ENCODE results near the gene NSMCE4A.

NSMCE4A gene

GRCh38 chr10:122007415-122007814 lies 32.4 kb upstream of the NSMCE4A start (continued):
- TF ChIP-seq, protein P1, sequence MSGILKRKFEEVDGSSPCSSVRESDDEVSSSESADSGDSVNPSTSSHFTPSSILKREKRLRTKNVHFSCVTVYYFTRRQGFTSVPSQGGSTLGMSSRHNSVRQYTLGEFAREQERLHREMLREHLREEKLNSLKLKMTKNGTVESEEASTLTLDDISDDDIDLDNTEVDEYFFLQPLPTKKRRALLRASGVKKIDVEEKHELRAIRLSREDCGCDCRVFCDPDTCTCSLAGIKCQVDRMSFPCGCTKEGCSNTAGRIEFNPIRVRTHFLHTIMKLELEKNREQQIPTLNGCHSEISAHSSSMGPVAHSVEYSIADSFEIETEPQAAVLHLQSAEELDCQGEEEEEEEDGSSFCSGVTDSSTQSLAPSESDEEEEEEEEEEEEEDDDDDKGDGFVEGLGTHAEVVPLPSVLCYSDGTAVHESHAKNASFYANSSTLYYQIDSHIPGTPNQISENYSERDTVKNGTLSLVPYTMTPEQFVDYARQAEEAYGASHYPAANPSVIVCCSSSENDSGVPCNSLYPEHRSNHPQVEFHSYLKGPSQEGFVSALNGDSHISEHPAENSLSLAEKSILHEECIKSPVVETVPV (CRISPR knock-in tag; IDR thresholded peaks at IDR 0.05), result no peak
- TF ChIP-seq ZFP3 (CRISPR knock-in tag; IDR thresholded peaks at IDR 0.05) (no peak), ZNF565 (CRISPR knock-in tag; conservative IDR thresholded peaks at IDR 0.05; ENCODE audit: low read depth) (no peak)

DNA sequence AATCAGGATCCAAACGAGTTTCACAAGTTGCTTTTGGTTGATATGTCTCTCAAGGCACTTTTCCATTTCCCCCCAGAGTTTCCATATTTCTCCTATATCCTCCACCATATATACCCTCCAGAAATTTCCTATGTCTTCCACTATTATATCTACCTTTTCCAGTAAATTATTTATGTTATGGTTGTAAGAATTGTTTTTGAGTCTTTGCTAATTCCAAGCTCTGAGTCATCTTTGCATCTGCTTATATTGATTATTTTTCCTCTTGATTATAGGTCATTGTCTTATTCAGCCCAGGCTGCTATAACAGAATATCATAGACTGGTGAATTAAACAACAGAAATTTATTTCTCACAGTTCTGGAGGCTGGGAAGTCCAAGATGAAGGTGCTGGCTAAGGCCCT lies 26.7 kb upstream of the NSMCE4A start:
- ATAC-seq, result no peak
- TF ChIP-seq OSR1 (CRISPR knock-in tag; IDR thresholded peaks at IDR 0.05) (no peak), ISL1 (CRISPR knock-in tag; IDR thresholded peaks at IDR 0.05) (no peak), TOX (CRISPR knock-in tag; IDR thresholded peaks at IDR 0.05; ENCODE audit: borderline replicate concordance) (no peak), ZNF8 (CRISPR knock-in tag; IDR thresholded peaks at IDR 0.05) (no peak), ZFP30 (CRISPR knock-in tag; IDR thresholded peaks at IDR 0.05) (no peak), ZFP3 (CRISPR knock-in tag; IDR thresholded peaks at IDR 0.05) (no peak)
- TF ChIP-seq, protein P2, sequence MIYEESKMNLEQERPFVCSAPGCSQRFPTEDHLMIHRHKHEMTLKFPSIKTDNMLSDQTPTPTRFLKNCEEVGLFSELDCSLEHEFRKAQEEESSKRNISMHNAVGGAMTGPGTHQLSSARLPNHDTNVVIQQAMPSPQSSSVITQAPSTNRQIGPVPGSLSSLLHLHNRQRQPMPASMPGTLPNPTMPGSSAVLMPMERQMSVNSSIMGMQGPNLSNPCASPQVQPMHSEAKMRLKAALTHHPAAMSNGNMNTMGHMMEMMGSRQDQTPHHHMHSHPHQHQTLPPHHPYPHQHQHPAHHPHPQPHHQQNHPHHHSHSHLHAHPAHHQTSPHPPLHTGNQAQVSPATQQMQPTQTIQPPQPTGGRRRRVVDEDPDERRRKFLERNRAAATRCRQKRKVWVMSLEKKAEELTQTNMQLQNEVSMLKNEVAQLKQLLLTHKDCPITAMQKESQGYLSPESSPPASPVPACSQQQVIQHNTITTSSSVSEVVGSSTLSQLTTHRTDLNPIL (CRISPR knock-in tag; IDR thresholded peaks at IDR 0.05; ENCODE audit: low read depth), result no peak
- TF ChIP-seq, protein P1 (CRISPR knock-in tag; IDR thresholded peaks at IDR 0.05), result no peak
- TF ChIP-seq, protein P3, sequence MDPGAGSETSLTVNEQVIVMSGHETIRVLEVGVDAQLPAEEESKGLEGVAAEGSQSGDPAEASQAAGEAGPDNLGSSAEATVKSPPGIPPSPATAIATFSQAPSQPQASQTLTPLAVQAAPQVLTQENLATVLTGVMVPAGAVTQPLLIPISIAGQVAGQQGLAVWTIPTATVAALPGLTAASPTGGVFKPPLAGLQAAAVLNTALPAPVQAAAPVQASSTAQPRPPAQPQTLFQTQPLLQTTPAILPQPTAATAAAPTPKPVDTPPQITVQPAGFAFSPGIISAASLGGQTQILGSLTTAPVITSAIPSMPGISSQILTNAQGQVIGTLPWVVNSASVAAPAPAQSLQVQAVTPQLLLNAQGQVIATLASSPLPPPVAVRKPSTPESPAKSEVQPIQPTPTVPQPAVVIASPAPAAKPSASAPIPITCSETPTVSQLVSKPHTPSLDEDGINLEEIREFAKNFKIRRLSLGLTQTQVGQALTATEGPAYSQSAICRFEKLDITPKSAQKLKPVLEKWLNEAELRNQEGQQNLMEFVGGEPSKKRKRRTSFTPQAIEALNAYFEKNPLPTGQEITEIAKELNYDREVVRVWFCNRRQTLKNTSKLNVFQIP (CRISPR knock-in tag; IDR thresholded peaks at IDR 0.05; ENCODE audit: borderline replicate concordance, low read depth), result no peak

DNA sequence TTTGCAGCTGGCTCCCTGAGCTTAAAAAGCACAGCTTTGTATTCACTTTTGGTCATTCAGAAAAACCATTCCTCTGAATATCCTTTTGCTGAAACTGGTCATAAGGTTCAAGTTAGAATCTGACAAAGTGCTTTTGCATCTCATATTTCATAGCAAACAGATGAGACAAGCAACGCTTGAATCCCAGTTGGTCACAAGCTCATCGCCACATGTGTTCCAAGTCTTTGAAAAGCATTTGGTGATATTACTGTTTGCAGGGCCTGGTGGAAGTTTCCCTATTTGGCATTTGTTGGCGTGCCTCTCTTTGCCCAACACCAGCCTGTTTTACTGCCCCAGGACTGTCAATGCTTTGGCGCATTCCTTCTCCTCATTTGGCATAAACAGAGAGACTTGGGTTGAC lies 24.3 kb upstream of the NSMCE4A start:
- no peak for ATAC-seq

GRCh38 chr10:121998462-121998861 lies 23.4 kb upstream of the NSMCE4A start:
- ATAC-seq, result no peak
- TF ChIP-seq ESRRG (CRISPR knock-in tag; IDR thresholded peaks at IDR 0.05) (no peak), ISL1 (CRISPR knock-in tag; IDR thresholded peaks at IDR 0.05) (no peak), OSR1 (CRISPR knock-in tag; IDR thresholded peaks at IDR 0.05) (no peak), CSDC2 (CRISPR knock-in tag; IDR thresholded peaks at IDR 0.05) (no peak), TOX (CRISPR knock-in tag; IDR thresholded peaks at IDR 0.05; ENCODE audit: borderline replicate concordance) (no peak), ZNF8 (CRISPR knock-in tag; IDR thresholded peaks at IDR 0.05) (no peak), RARB (CRISPR knock-in tag; IDR thresholded peaks at IDR 0.05) (no peak), TCF4 (CRISPR knock-in tag; IDR thresholded peaks at IDR 0.05; ENCODE audit: borderline replicate concordance) (no peak), ZNF70 (CRISPR knock-in tag; IDR thresholded peaks at IDR 0.05) (no peak), SNAI2 (CRISPR knock-in tag; IDR thresholded peaks at IDR 0.05) (no peak)
- TF ChIP-seq, protein P4, sequence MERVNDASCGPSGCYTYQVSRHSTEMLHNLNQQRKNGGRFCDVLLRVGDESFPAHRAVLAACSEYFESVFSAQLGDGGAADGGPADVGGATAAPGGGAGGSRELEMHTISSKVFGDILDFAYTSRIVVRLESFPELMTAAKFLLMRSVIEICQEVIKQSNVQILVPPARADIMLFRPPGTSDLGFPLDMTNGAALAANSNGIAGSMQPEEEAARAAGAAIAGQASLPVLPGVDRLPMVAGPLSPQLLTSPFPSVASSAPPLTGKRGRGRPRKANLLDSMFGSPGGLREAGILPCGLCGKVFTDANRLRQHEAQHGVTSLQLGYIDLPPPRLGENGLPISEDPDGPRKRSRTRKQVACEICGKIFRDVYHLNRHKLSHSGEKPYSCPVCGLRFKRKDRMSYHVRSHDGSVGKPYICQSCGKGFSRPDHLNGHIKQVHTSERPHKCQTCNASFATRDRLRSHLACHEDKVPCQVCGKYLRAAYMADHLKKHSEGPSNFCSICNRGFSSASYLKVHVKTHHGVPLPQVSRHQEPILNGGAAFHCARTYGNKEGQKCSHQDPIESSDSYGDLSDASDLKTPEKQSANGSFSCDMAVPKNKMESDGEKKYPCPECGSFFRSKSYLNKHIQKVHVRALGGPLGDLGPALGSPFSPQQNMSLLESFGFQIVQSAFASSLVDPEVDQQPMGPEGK (CRISPR knock-in tag; IDR thresholded peaks at IDR 0.05; ENCODE audit: borderline replicate concordance), result no peak

More for the DNA sequence above, 24.3 kb upstream of the NSMCE4A start:
- TF ChIP-seq TCF4 (CRISPR knock-in tag; IDR thresholded peaks at IDR 0.05; ENCODE audit: borderline replicate concordance) (no peak), ISL1 (CRISPR knock-in tag; IDR thresholded peaks at IDR 0.05) (no peak), RARB (CRISPR knock-in tag; IDR thresholded peaks at IDR 0.05) (no peak)
- TF ChIP-seq, protein P2 (CRISPR knock-in tag; IDR thresholded peaks at IDR 0.05; ENCODE audit: low read depth), result no peak
